Activated naive CD4-positive, alpha-beta T cell treated with anti-CD3 and anti-CD28 coated beads, Interleukin-2, amount 50 U/mL, for 24 hours (primary cell): Measurements from ENCODE around the gene SRP68.
"Not testable (repeated sequence)": the region's sequence is repeated elsewhere in the genome, so short reads cannot be mapped to it uniquely, and the experiment has no call there.

Source experiments
- H3K27ac Mint-ChIP-seq: one replicate; pipeline ENCODE4 v1.8.0; 2021; ENCODE audit warnings: mild to moderate bottlenecking, mixed read lengths
- H3K27me3 Mint-ChIP-seq: one replicate; pipeline ENCODE4 v1.8.0; 2021; ENCODE audit warnings: mixed read lengths
- H3K36me3 Mint-ChIP-seq: one replicate; pipeline ENCODE4 v1.8.0; 2021; ENCODE audit warnings: mixed read lengths
- H3K4me1 Mint-ChIP-seq: one replicate; pipeline ENCODE4 v1.8.0; 2021; ENCODE audit warnings: mixed read lengths
- H3K4me3 Mint-ChIP-seq: one replicate; pipeline ENCODE4 v1.8.0; 2021; ENCODE audit warnings: mild to moderate bottlenecking, mixed read lengths
- H3K9me3 Mint-ChIP-seq: one replicate; pipeline ENCODE4 v1.8.0; 2021; ENCODE audit warnings: mixed read lengths

SRP68 gene

DNA sequence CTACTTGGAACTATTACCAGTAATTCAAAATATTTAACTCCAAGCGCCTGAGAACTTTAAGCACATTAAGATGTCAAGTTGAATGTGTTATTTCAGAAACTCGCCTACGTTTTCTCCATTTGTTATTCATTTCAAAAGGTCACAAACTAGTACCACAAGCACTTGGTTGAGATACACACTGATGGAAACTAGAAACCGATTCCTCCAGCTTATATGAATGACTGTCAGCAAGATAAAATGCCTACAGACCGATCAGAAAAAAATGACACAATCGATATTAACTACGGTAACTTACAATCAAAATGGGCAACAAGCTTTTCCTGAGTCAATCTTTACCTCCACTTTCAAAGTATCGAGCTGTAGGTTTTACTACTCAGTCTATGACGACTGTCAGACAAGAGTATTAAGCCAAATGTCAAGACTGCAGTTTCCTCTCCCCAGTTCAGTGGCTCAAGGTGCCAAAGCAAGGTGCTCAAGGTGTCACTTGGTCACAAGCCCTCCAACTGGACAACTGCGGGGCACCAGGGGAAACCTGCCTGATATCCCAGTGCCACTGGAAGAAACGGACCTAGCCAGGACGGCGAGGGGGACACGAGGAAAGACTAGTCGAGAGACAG is 678 bp downstream of the SRP68 start:
- Mint-ChIP-seq H3K4me1 (peaks cover 36% of the 10 kb centered on the region), H3K27ac (peak overlapping the region; percentile 99), H3K4me3 (peak overlapping the region; percentile 97), H3K36me3 (peaks cover 4% of the 10 kb centered on the region), H3K27me3 (peaks cover 12% of the 10 kb centered on the region), H3K9me3 (no peaks in the 10 kb centered on the region)

DNA sequence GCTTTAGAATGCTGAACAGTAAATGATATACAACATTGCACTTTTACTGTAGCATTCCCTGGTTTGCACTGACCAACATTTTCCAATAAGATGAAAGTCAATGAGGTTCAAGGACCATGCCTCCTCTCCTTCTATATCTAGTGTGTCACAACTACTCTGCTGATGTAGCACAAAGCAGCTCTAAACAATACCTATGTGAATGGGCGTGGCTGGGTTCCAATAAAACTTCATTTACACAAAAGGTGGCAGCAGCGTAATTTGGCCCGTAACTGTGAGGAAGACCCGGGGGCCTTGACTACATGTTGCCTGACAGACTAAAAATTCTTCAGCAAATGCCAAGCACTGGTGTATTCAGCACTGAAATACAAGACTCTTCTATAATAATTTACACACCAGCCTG is 6.5 kb downstream of the SRP68 start:
- Mint-ChIP-seq H3K4me1 (peaks cover 35% of the 10 kb centered on the region), H3K36me3 (peaks cover 15% of the 10 kb centered on the region), H3K27me3 (no peaks in the 10 kb centered on the region), H3K27ac (peak overlapping the region; percentile 23), H3K4me3 (no peak overlapping the region), H3K9me3 (no peaks in the 10 kb centered on the region)

DNA sequence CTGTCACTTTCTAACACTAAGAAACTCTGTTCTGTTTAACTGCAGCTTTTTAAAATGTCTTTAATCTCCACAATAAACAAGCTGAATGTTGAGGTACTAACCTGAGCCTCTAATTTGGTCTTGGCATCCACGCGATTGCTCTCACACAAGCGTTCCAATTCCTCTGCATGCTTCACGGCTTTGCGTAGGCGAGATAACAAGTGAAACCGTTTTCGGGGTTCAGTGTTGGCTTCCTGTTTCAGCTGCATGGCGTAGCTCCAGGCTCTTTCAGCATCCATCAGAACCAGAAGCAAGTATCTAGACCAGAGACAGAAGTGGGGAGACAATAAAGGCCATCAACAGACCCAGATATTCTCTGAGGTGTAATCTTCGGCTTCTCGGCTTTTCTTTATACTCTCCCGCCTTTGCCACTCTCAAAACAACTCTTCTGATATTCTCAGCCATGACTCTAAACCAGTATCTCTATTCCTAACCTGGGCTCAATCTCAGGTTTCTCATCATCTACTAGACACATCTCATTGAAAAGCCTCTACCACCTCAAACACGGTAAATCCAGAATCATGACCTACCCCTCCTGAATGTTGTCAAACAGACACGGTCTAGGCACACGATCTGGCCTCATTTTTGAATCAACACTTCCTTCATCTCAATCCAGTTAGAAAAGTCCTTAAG is 8.3 kb downstream of the SRP68 start:
- Mint-ChIP-seq H3K27ac (peak overlapping the region; percentile 93), H3K4me3 (peak overlapping the region; percentile 58), H3K36me3 (peaks cover 20% of the 10 kb centered on the region), H3K27me3 (no peaks in the 10 kb centered on the region), H3K9me3 (no peaks in the 10 kb centered on the region), H3K4me1 (peaks cover 26% of the 10 kb centered on the region)

DNA sequence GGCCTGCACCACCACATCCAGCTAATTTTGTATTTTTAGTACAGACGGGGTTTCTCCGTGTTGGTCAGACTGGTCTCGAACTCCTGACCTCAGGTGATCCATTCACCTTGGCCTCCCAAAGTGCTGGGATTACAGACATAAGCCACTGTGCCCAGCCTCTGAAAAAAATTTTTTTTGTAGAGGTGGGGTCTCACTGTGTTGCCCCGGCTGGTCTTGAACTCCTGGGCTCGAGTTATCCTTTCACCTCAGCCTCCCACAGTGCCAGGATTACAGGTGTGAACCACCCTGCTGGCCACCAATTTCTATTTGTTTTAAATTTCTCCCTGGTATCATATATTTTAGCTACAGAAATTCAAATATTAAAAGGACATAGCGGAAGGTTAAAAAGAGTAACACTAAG is 14.1 kb downstream of the SRP68 start:
- peaks cover 16% of the 10 kb centered on the region for H3K4me1 Mint-ChIP-seq
- peaks cover 10% of the 10 kb centered on the region for H3K36me3 Mint-ChIP-seq
- not testable (repeated sequence) for H3K27ac Mint-ChIP-seq, H3K9me3 Mint-ChIP-seq, H3K27me3 Mint-ChIP-seq, H3K4me3 Mint-ChIP-seq

DNA sequence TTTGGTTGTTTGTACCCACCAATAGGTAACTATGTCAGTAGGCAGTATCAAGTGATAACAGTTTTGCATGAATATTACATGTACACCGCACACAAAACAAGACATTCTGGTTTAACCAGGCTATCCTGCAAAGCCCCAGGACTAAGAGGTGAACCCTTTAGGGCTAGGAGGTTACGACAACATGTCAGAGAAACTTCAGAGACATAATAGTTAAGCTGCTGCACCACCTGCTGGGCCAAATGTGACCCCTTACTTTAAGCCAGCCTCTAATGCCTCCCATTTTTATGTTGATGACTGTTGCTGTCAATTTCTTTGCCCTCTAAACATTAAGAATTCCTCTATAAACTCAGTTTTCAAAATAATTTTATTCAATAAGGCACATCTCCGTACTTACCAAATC is 15.4 kb downstream of the SRP68 start:
- Mint-ChIP-seq H3K9me3 (no peaks in the 10 kb centered on the region), H3K36me3 (peaks cover 10% of the 10 kb centered on the region), H3K27ac (no peak overlapping the region), H3K27me3 (no peaks in the 10 kb centered on the region), H3K4me1 (peaks cover 13% of the 10 kb centered on the region), H3K4me3 (no peak overlapping the region)

DNA sequence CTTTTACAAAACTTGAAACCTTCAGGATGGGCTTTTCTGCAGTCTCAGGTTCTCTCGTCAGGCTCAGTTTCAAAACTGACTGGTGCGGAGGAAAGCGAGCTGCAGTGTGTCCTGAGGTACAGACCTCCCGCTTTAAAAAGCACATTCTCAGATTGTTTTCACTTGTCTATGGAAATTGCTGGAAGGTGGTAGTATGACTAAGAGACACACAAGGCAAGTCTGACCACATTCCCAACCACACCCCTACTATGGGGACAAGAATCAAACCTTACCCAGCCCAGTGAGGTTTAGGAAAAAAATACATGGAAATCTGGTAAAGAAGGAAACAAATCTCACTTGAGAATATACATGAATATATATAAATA is 18.2 kb downstream of the SRP68 start:
- Mint-ChIP-seq H3K27ac (no peak overlapping the region), H3K9me3 (no peaks in the 10 kb centered on the region), H3K36me3 (peaks cover 14% of the 10 kb centered on the region), H3K4me1 (peaks cover 28% of the 10 kb centered on the region), H3K27me3 (no peaks in the 10 kb centered on the region), H3K4me3 (no peak overlapping the region)

DNA sequence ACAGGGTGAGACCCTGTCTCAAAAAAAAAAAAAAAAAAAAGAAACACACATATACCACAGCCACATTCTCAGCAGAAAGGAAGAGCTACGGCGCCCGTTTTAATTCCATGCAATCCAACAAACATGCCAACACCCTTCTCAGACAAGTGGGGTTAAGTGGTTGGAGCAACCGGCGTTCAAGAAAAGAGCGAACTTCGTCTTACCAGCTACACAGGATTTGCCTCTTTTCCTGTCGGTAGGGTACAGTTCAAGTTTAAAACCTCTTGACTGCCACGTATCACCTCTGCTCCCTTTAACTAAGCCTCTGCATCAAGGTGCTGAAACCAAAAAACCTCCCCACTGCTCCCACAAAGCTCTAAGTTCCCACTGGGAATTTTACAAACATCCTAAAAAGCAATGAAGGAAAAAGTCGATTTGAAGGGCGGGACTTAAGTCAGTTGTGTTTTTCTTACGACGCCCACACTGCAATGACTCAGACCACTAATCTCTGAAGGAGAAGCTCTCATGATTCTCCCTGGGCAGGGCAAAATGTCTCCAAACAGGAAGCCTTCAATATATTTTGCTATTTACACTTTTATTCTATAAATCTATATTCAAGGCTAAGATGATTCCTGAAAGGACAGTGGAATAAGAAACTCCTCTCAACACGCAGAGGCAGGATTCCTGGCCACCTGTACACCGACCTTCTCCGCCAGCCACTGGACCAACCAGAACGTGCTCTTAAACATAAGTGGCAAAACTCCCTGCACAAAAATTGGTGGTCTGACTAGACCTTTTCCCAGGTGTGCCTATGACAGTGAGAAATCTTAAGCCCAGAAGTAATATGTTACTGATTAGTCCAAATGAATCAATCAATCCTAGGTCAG is 18.8 kb downstream of the SRP68 start:
- Mint-ChIP-seq H3K27me3 (no peaks in the 10 kb centered on the region), H3K36me3 (peaks cover 13% of the 10 kb centered on the region), H3K9me3 (no peaks in the 10 kb centered on the region), H3K4me1 (peaks cover 34% of the 10 kb centered on the region), H3K4me3 (no peak overlapping the region), H3K27ac (no peak overlapping the region)

DNA sequence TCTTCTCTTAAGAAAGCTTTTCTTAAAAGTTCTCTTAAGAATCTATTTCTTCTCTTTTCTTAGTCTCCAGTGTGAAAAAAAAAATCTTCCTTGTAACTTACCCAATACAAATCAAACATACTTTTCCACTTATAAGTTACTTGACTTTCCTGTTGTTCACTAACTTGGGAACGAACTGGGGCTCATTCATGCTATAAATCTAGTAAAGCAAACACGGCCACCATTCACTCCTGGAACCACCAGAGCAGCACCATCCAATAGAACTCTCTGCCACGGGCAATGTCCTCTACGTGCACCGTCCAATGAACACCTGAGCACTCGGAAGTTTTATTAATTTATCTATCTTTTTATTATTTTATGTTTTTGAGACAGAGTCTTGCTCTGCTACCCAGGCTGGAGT is 20.8 kb downstream of the SRP68 start:
- Mint-ChIP-seq H3K27ac (peak overlapping the region; percentile 79), H3K4me3 (no peak overlapping the region), H3K27me3 (no peaks in the 10 kb centered on the region), H3K4me1 (peaks cover 39% of the 10 kb centered on the region), H3K36me3 (peaks cover 17% of the 10 kb centered on the region), H3K9me3 (no peaks in the 10 kb centered on the region)

DNA sequence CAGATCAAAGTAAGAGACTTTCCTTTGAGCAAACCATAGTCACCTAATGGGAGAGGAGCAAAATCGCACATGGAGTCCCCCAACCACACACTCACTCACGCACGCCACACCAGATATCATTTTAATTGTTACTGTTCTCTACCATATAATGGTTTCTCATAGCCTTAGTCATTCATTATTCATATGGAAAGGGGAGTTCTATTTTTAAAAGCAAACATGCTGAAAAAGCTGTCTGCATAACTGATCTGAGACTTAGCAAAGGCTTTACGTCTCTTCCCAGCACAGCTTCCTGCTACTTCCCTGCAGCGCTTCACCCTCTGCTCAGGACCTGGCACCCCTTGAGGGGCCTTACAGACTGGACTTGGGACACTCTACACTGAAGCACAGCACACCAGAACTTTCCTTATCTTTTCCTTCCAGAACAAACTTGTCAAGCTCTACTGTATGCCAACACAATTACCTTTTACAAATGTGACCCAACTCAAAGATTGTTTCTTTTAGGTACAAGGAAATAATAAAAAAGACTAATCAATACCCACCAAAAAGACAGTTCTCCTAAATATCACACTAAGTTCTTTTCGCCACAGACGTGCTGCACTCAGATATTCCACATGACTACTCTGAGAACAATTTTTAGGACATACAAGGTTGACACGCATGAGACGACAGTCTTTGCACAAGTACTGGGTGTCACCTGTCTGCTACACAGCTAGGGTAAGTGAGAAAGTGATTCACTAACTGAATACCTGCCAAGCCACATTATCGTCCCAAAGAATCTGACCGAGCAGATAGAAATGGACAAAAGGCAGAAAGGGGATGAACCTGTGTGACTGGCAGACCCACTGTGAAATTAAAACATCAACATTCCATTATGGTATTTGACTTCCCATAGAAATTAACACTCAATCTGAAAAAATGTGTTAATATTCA is 21.5 kb downstream of the SRP68 start:
- Mint-ChIP-seq H3K36me3 (peaks cover 15% of the 10 kb centered on the region), H3K27ac (peak overlapping the region; percentile 2), H3K27me3 (no peaks in the 10 kb centered on the region), H3K4me3 (no peak overlapping the region), H3K4me1 (peaks cover 35% of the 10 kb centered on the region), H3K9me3 (no peaks in the 10 kb centered on the region)

DNA sequence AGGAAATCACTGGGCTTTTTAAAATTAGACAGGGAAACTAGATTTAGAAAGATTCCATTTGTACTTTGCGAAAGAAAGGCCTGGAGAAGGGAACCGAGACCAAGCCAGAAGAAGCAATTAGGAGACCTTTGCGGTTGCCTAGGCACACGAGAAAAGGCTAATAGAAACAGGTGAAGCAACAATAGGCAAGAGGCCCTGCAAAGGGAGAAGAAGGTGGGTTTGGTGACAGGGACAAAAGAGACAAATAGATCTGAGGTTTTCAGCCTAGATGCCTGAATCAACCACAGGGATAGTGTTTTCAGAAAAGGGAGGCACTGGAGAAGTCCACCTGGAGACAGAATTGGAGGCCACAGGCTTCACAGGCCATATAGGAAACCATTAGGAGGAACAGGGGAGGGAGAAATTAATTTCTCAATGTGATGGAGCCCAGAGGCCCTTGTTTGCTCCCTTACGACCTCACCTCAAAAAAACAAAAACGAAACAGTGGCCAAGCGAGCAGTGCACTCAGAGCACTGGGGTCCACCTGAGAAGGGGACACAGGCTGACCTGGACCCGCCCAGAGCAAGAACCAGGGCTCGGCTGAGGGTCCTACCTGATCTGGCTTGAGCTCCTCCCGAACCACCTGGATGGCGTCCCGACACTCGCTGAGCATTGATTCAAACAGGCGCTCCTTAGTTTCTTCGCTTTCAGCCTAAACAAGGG is 22.3 kb downstream of the SRP68 start:
- H3K27ac Mint-ChIP-seq: peak overlapping the region; percentile 2
- H3K36me3 Mint-ChIP-seq: peaks cover 17% of the 10 kb centered on the region
- H3K9me3 Mint-ChIP-seq: no peaks in the 10 kb centered on the region
- peaks cover 35% of the 10 kb centered on the region for H3K4me1 Mint-ChIP-seq
- no peak overlapping the region for H3K4me3 Mint-ChIP-seq
- H3K27me3 Mint-ChIP-seq: no peaks in the 10 kb centered on the region

DNA sequence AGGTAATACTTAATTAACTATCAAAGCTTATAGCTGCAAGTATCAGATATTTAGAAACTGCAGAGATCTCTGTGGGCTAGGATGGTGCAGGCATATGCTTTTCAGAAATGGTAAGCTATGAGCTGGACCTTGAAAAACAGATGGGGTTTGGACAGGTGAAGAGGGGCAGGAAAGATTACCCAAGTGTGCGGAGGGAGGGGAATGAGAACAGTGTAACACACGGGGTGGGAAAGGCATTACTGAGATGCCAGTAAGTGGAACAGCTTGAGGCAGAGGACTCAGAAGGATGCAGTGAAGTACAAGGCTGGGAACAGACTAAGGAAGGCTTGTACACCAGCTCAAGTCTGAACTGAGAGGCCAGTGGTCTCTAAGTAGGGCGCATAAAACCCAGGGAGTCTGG is 23.1 kb downstream of the SRP68 start:
- Mint-ChIP-seq H3K36me3 (peaks cover 17% of the 10 kb centered on the region), H3K9me3 (no peaks in the 10 kb centered on the region), H3K4me3 (no peak overlapping the region), H3K4me1 (peaks cover 35% of the 10 kb centered on the region), H3K27ac (peak overlapping the region; percentile 79), H3K27me3 (no peaks in the 10 kb centered on the region)

DNA sequence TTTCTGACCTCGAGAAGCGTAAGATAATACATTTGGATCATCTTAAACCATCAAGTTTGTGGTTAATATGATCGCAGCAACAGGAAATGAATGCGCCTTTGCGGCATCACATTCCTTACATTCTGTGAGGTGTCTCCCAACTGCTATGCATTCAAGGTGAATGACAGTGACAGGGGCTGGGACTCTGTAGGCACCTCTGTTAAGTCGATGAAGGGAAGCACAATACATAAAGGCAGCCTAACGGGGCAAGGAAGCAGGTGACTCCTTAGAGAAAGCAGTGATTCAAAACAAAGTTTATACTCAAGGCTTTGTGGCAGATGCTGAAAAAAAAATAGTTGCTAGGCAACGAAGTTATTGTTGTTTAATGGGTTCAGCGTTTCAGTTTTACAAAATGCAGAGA is 23.6 kb downstream of the SRP68 start:
- Mint-ChIP-seq H3K4me1 (peaks cover 31% of the 10 kb centered on the region), H3K36me3 (peaks cover 17% of the 10 kb centered on the region), H3K9me3 (no peaks in the 10 kb centered on the region), H3K4me3 (no peak overlapping the region), H3K27me3 (no peaks in the 10 kb centered on the region), H3K27ac (no peak overlapping the region)

DNA sequence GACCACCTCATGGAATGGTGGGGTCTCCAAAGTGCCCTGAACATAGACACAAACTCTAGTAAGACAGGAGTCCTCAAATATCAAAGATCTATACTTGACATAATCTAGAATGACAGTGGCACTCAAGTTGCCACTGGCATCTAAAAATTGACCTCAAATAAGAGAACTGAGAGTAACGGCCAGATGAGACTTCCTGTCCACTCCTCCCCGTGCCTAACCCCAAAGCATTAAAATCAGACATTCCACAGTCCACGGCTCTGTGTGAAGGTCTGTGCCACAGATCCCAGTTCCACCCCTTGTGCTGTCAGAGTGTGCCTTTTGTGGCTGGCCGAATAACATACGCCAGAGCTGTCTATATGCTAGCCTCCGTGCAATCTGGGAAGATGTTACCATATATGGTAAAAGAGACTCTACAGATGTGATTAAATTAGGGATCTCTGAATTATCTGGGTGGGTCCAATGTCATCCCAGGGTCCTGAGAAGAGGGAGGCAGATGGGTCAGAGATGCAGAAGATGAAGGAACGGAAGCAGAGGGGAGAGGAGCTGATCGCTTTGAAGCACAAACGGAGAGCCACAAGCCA is 24.2 kb downstream of the SRP68 start:
- no peaks in the 10 kb centered on the region for H3K9me3 Mint-ChIP-seq
- H3K27ac Mint-ChIP-seq: peak overlapping the region; percentile 26
- peaks cover 17% of the 10 kb centered on the region for H3K36me3 Mint-ChIP-seq
- peaks cover 25% of the 10 kb centered on the region for H3K4me1 Mint-ChIP-seq
- H3K27me3 Mint-ChIP-seq: no peaks in the 10 kb centered on the region
- no peak overlapping the region for H3K4me3 Mint-ChIP-seq

DNA sequence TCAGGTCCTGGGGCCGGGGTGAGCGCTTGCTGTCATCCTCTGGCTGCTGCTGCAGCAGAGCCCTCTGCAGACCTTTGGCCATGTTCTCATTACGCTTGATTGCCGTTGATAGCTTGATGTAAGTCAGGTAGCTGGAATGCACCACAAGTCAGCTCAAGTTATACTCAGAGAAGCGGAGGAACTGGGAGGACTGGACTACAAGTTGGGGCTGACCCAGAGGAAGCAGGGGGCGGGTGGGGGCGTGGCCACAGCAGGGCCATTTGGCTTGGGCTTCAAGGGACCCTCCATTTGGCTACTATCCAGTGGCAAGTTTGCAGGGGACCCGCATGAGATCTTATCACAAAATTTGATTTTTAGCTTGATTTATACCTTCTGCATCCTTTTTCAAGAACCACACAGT is 26.3 kb downstream of the SRP68 start:
- Mint-ChIP-seq H3K4me3 (no peak overlapping the region), H3K4me1 (peaks cover 23% of the 10 kb centered on the region), H3K36me3 (peaks cover 18% of the 10 kb centered on the region), H3K27me3 (no peaks in the 10 kb centered on the region), H3K9me3 (no peaks in the 10 kb centered on the region), H3K27ac (peak overlapping the region; percentile 23)
